Stimulated activated CD4-positive, alpha-beta T cell treated with anti-CD3 and anti-CD28 coated beads, Interleukin-4, amount 100 ng/mL, for 48 hours (primary cell): ENCODE measurements around the gene TCAIM.

Experiments used
- DNase-seq, 2 donors: peaks; one replicate each; pipeline ENCODE4 v3.0.0-alpha.2; 2020; ENCODE audit warnings: low read depth in 2 of 2

Gene TCAIM

GRCh38 chr3:44338010-44338827, at the start of gene TCAIM:
TSS of gene TCAIM (plus strand) at chr3:44338766. CDS start at chr3:44354783, 16,017 bp downstream.
- peak; percentile 95 to 99 for DNase-seq

GRCh38 chr3:44289882-44290462, 48.6 kb upstream of the TCAIM start:
- DNase-seq: no peak

GRCh38 chr3:44292276-44292675, 46.3 kb upstream of the TCAIM start:
- DNase-seq: no peak

GRCh38 chr3:44292947-44293346, 45.6 kb upstream of the TCAIM start:
- no peak for DNase-seq

GRCh38 chr3:44297255-44297654, 41.3 kb upstream of the TCAIM start:
- no peak for DNase-seq

- no peak for DNase-seq
Observed at GRCh38 chr3:44301746-44302145, 36.8 kb upstream of the TCAIM start.

GRCh38 chr3:44309500-44309899, 29.1 kb upstream of the TCAIM start:
- DNase-seq: no peak

GRCh38 chr3:44318891-44319311, 19.7 kb upstream of the TCAIM start:
- no peak for DNase-seq

GRCh38 chr3:44321335-44321734, 17.2 kb upstream of the TCAIM start:
- no peak for DNase-seq

- DNase-seq: peak; percentile 39 to 40
Observed at GRCh38 chr3:44323341-44323955, 15.1 kb upstream of the TCAIM start.

- no peak for DNase-seq
Observed at GRCh38 chr3:44324584-44324983, 14.0 kb upstream of the TCAIM start.

GRCh38 chr3:44326019-44326418, 12.5 kb upstream of the TCAIM start:
- DNase-seq: no peak

- no peak for DNase-seq
Observed at GRCh38 chr3:44326515-44326914, 12.1 kb upstream of the TCAIM start.

- DNase-seq: no peak
Observed at GRCh38 chr3:44329946-44330345, 8.6 kb upstream of the TCAIM start.

- DNase-seq: no peak
Observed at GRCh38 chr3:44330444-44330843, 8.1 kb upstream of the TCAIM start.

- no peak for DNase-seq
Observed at GRCh38 chr3:44334326-44334725, 4.2 kb upstream of the TCAIM start.

- DNase-seq: no peak
Observed at GRCh38 chr3:44337248-44337785, 1.2 kb upstream of the TCAIM start.

GRCh38 chr3:44338828-44339127, 212 bp downstream of the TCAIM start:
- DNase-seq: no peak

- no peak for DNase-seq
Observed at GRCh38 chr3:44339181-44340057, 853 bp downstream of the TCAIM start.

- DNase-seq: no peak
Observed at GRCh38 chr3:44340058-44340395, 1.5 kb downstream of the TCAIM start.

- DNase-seq: no peak
Observed at GRCh38 chr3:44342176-44342790, 3.7 kb downstream of the TCAIM start.

GRCh38 chr3:44343421-44343820, 4.9 kb downstream of the TCAIM start:
- DNase-seq: no peak
